Mesenchymal stem cell (in vitro differentiated cells and primary cell): ENCODE measurements around the gene HBP1.

Experiments used
- DNase-seq: peaks from one replicate; pipeline ENCODE4 v3.0.0-alpha.2; 2013
- H2AFZ ChIP-seq: one replicate; pipeline ENCODE4 v1.6.1; 2013; ENCODE audit warnings: low read depth, mild to moderate bottlenecking, control low read depth, inconsistent platforms, low read length, moderate library complexity
- H2AK5ac ChIP-seq: 2 replicates; pipeline ENCODE4 v1.6.1; 2013; ENCODE audit warnings: low read length, moderate library complexity, mild to moderate bottlenecking, inconsistent platforms; ENCODE audit not compliant: severe bottlenecking
- H2BK120ac ChIP-seq: one replicate; pipeline ENCODE4 v1.6.1; 2013; ENCODE audit warnings: low read depth, mild to moderate bottlenecking, inconsistent platforms, low read length, moderate library complexity
- H2BK12ac ChIP-seq, 2 experiments: one replicate each; pipeline ENCODE4 v1.6.1; 2013; ENCODE audit warnings: inconsistent platforms in 2 of 2, low read length in 2 of 2, mild to moderate bottlenecking in 2 of 2, moderate library complexity in 2 of 2, control low read depth in 1 of 2
- H2BK15ac ChIP-seq: one replicate; pipeline ENCODE4 v1.6.1; 2013; ENCODE audit warnings: mild to moderate bottlenecking, low read depth, inconsistent platforms; ENCODE audit not compliant: poor library complexity, severe bottlenecking
- H2BK5ac ChIP-seq: 2 replicates; pipeline ENCODE4 v1.6.1; 2013; ENCODE audit warnings: low read depth, mild to moderate bottlenecking, low read length, control low read depth, inconsistent platforms; ENCODE audit not compliant: poor library complexity, severe bottlenecking
- H3K14ac ChIP-seq, 2 experiments: one replicate each; pipeline ENCODE4 v1.6.1; 2013; ENCODE audit warnings: inconsistent platforms in 2 of 2, low read length in 2 of 2, control low read depth in 1 of 2, mild to moderate bottlenecking in 1 of 2, moderate library complexity in 1 of 2
- H3K18ac ChIP-seq, 2 experiments: one replicate each; pipeline ENCODE4 v1.6.1; 2013; ENCODE audit warnings: inconsistent platforms in 2 of 2, low read length in 2 of 2, control low read depth in 1 of 2, low read depth in 1 of 2, mild to moderate bottlenecking in 1 of 2
- H3K23ac ChIP-seq, 2 experiments: one replicate each; pipeline ENCODE4 v1.6.1; 2013; ENCODE audit warnings: inconsistent platforms in 2 of 2, low read length in 2 of 2, mild to moderate bottlenecking in 2 of 2, moderate library complexity in 2 of 2, control low read depth in 1 of 2
- H3K27ac ChIP-seq: 2 replicates; pipeline ENCODE4 v1.5.1; 2013; ENCODE audit warnings: mild to moderate bottlenecking, moderate library complexity, low read length, control low read depth, inconsistent platforms; ENCODE audit not compliant: poor library complexity, severe bottlenecking
- H3K27me3 ChIP-seq, 2 experiments: 2 replicates each; pipeline versions ENCODE4 v1.6.1 to v1.7.0; 2013; ENCODE audit warnings: low read length in 2 of 2, mild to moderate bottlenecking in 2 of 2, moderate library complexity in 2 of 2, control low read depth in 1 of 2, inconsistent platforms in 1 of 2; ENCODE audit not compliant: control insufficient read depth in 1 of 2, insufficient read depth in 1 of 2
- H3K36me3 ChIP-seq, 2 experiments: 2 replicates each; pipeline versions ENCODE4 v1.6.1 to v1.7.0; 2013; ENCODE audit warnings: low read length in 2 of 2, control low read depth in 1 of 2, inconsistent platforms in 1 of 2, low read depth in 1 of 2, mild to moderate bottlenecking in 1 of 2; ENCODE audit not compliant: insufficient read depth in 2 of 2, control insufficient read depth in 1 of 2
- H3K4ac ChIP-seq, 2 experiments: one replicate each; pipeline ENCODE4 v1.6.1; 2013; ENCODE audit warnings: inconsistent platforms in 2 of 2, low read length in 2 of 2, mild to moderate bottlenecking in 2 of 2, moderate library complexity in 2 of 2, control low read depth in 1 of 2, low read depth in 1 of 2
- H3K4me1 ChIP-seq: 2 replicates; pipeline ENCODE4 v1.6.1; 2013; ENCODE audit warnings: low read depth, low read length, control low read depth; ENCODE audit not compliant: control insufficient read depth, insufficient read depth
- H3K4me2 ChIP-seq: 2 replicates; pipeline ENCODE4 v1.6.1; 2013; ENCODE audit warnings: low read length, mild to moderate bottlenecking, inconsistent platforms; ENCODE audit not compliant: poor library complexity, severe bottlenecking
- H3K4me3 ChIP-seq, 2 experiments: 2 replicates each; pipeline versions ENCODE4 v1.5.1 to v1.7.0; 2013; ENCODE audit warnings: low read length in 2 of 2, mild to moderate bottlenecking in 2 of 2, control low read depth in 1 of 2, low read depth in 1 of 2; ENCODE audit not compliant: insufficient read depth in 1 of 2
- H3K79me1 ChIP-seq: replicated peaks from 2 replicates; pipeline ENCODE4 v1.6.1; 2013; ENCODE audit warnings: mild to moderate bottlenecking, control low read depth, low read length, inconsistent platforms; ENCODE audit not compliant: poor library complexity, severe bottlenecking
- H3K9ac ChIP-seq: 2 replicates; pipeline ENCODE4 v1.7.0; 2013; ENCODE audit warnings: mild to moderate bottlenecking, low read length, moderate library complexity
- H3K9me3 ChIP-seq: 2 replicates; pipeline ENCODE4 v1.7.0; 2013; ENCODE audit warnings: mild to moderate bottlenecking, low read length; ENCODE audit not compliant: control insufficient read depth
- H4K8ac ChIP-seq: one replicate; pipeline ENCODE4 v1.6.1; 2013; ENCODE audit warnings: inconsistent platforms, mild to moderate bottlenecking, low read length, moderate library complexity
- H4K91ac ChIP-seq: one replicate; pipeline ENCODE4 v1.6.1; 2013; ENCODE audit warnings: mild to moderate bottlenecking, low read length, inconsistent platforms
- WGBS: methylation state at CpG from one replicate; pipeline ENCODE4 v1.1.7; 2013; ENCODE audit warnings: mixed read lengths; 5-methylcytosine and 5-hydroxymethylcytosine counted together

The HBP1 gene

DNA sequence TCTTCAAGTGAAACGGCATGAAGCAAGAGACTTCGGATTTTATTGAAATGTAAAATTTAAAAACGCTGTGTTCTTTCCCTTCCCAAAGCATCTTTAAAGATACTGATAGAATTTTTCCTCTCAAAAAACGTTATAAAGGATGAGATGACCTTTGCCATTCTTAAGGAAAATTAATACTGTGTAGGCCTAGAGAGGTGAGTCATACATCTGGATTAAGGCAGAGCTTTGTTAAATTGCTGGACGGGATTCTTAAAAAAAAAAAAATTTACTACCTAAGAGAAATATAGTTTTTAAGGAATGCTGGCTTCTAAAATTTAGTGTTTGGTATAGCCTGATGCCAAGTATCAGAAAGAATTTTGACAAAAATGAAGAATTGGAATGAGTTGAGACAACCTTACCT lies 6.3 kb upstream of the HBP1 start:
- 95% methylated on average over 3 of the region's 5 CpGs for WGBS
- H3K27ac ChIP-seq = no peak overlapping the region
- H2BK120ac ChIP-seq = no peak overlapping the region
- H3K27me3 ChIP-seq = no peaks in the 10 kb centered on the region
- H3K9ac ChIP-seq = no peak overlapping the region
- no peak overlapping the region for H2AFZ ChIP-seq
- no peak overlapping the region for H2BK12ac ChIP-seq
- no peak overlapping the region for H2BK5ac ChIP-seq
- H4K8ac ChIP-seq = no peak overlapping the region
- H3K4me1 ChIP-seq = no peaks in the 10 kb centered on the region
- H3K14ac ChIP-seq = no peak overlapping the region
- H2BK15ac ChIP-seq = no peak overlapping the region
- no peaks in the 10 kb centered on the region for H3K36me3 ChIP-seq
- DNase-seq = no peak
- no peaks in the 10 kb centered on the region for H3K79me1 ChIP-seq
- no peak overlapping the region for H3K4me2 ChIP-seq
- H3K18ac ChIP-seq = no peak overlapping the region
- H3K4me3 ChIP-seq = no peak overlapping the region
- no peak overlapping the region for H2AK5ac ChIP-seq
- no peak overlapping the region for H3K4ac ChIP-seq
- H3K9me3 ChIP-seq = no peaks in the 10 kb centered on the region
- no peak overlapping the region for H3K23ac ChIP-seq
- H4K91ac ChIP-seq = no peak overlapping the region

DNA sequence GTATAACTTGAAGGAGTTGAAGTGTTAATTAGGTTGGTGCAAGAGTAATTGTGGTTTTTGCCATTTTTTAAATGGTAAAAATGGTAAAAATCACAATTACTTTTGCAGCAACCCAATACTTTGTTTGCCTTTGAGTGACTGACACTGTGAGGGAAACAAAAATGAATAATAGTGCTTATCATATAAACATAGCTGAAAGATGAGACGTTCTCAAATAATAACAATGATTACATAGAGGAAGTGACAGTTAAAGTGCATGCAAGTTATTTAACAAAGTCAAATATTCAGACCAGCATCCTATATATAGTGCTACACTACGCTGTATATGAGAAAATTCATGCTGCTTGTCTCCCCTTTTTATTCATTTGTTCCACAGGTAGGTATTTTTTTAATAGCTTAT lies 4.7 kb upstream of the HBP1 start:
- no peak overlapping the region for H2BK120ac ChIP-seq
- H3K4ac ChIP-seq = no peak overlapping the region
- no peak overlapping the region for H2BK12ac ChIP-seq
- H2AK5ac ChIP-seq = no peak overlapping the region
- no peaks in the 10 kb centered on the region for H3K79me1 ChIP-seq
- H2AFZ ChIP-seq = no peak overlapping the region
- H3K36me3 ChIP-seq = no peaks in the 10 kb centered on the region
- H3K23ac ChIP-seq = no peak overlapping the region
- no peak overlapping the region for H3K14ac ChIP-seq
- no CpG with 5 or more reads among the region's 2 CpGs for WGBS
- H2BK5ac ChIP-seq = no peak overlapping the region
- H2BK15ac ChIP-seq = no peak overlapping the region
- H3K9ac ChIP-seq = no peak overlapping the region
- H3K4me2 ChIP-seq = no peak overlapping the region
- H3K18ac ChIP-seq = no peak overlapping the region
- H3K4me3 ChIP-seq = no peak overlapping the region
- DNase-seq = no peak
- no peak overlapping the region for H4K8ac ChIP-seq
- H3K4me1 ChIP-seq = no peaks in the 10 kb centered on the region
- H3K27me3 ChIP-seq = no peaks in the 10 kb centered on the region
- H3K9me3 ChIP-seq = no peaks in the 10 kb centered on the region
- H4K91ac ChIP-seq = no peak overlapping the region
- H3K27ac ChIP-seq = no peak overlapping the region

DNA sequence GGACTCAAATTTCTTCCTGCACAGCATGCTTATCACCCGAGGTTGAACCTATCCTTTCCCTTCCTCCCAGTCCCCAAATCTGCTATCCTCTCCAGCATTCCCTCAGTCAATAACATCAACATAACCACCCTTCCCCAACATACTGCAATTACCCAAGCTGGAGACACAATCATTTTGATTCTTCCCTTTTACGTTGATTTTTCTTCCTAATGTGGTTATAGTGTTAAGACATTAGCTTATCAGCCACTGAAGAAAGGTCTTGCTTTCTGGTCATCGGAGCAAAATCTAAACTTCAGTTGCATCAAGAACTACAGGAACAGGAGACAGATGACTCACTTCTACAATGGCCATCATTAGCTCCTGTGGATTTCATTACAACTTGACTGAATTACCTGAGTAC lies 3.5 kb upstream of the HBP1 start:
- Histone ChIP-seq H3K9me3 (no peaks in the 10 kb centered on the region), H4K91ac (no peak overlapping the region), H4K8ac (no peak overlapping the region), H2AK5ac (no peak overlapping the region), H3K36me3 (no peaks in the 10 kb centered on the region), H3K27ac (no peak overlapping the region), H2BK12ac (no peak overlapping the region), H3K23ac (no peak overlapping the region), H2BK15ac (no peak overlapping the region), H3K14ac (no peak overlapping the region), H2AFZ (no peak overlapping the region), H3K18ac (no peak overlapping the region), H3K4ac (no peak overlapping the region), H3K4me3 (no peak overlapping the region), H2BK5ac (no peak overlapping the region), H3K4me2 (no peak overlapping the region), H3K9ac (no peak overlapping the region), H3K4me1 (no peaks in the 10 kb centered on the region), H3K27me3 (no peaks in the 10 kb centered on the region), H3K79me1 (no peaks in the 10 kb centered on the region), H2BK120ac (no peak overlapping the region)
- WGBS = 70% methylated on average over 2 of the region's 3 CpGs
- no peak for DNase-seq

DNA sequence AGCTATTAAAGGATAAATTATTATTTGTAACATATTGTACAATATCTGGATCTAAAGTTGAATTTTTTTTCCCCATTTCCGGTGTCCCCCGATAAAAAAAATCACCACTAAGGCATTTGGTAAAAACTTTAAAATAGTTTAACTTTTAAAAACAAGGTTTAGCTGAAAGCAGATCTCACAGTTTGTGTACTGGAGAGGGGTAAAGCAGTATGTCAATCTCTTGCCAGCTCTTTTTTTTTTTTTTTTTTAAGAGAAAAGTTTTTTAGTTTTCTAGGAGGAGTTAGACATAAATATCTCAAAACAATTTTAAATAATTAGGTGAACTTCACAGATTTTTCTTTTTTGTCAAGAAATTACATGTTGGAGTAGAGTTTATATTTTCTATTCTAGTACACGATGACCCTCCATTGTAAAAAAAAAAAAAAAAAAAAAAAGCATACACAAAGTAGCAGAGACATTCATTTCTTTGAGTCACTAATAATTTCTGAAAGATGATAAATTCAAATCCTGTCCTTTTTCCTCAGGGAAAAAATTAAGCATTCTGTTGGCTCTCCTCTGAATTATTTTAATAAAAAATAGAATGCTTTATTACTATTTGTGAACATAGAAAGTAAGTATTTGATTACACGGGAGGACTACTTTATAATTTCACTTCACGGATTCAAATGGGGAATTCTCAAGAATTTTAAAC lies 1.9 kb upstream of the HBP1 start:
- Histone ChIP-seq H3K14ac (no peak overlapping the region), H3K4me3 (peak overlapping the region in 1 of 2 experiments; percentile 84), H2BK15ac (no peak overlapping the region), H3K4me2 (no peak overlapping the region), H4K91ac (no peak overlapping the region), H2AFZ (no peak overlapping the region), H3K27ac (peak overlapping the region; percentile 59), H2BK5ac (no peak overlapping the region), H2BK12ac (no peak overlapping the region), H3K18ac (no peak overlapping the region), H2BK120ac (no peak overlapping the region), H4K8ac (no peak overlapping the region), H3K36me3 (peaks cover 3 to 5% of the 10 kb centered on the region in 2 experiments), H3K4ac (no peak overlapping the region), H2AK5ac (no peak overlapping the region), H3K9me3 (no peaks in the 10 kb centered on the region), H3K27me3 (no peaks in the 10 kb centered on the region), H3K23ac (no peak overlapping the region), H3K9ac (peak overlapping the region; percentile 98), H3K79me1 (no peaks in the 10 kb centered on the region), H3K4me1 (peaks cover 3% of the 10 kb centered on the region)
- 50% methylated on average over 1 of the region's 5 CpGs for WGBS
- no peak for DNase-seq
